ENCODE measurements around the gene ZNF526.

GRCh38 chr19:42249149-42249750 lies 29.1 kb downstream of the ZNF526 start:
- no peak for TF ChIP-seq SUZ12 (IDR thresholded peaks at IDR 0.05; ENCODE audit: extremely low read depth, insufficient read depth, insufficient read length)
- no peak for TF ChIP-seq YY1 (IDR thresholded peaks at IDR 0.05; ENCODE audit: insufficient read depth, insufficient read length)
- TF ChIP-seq ZNF274 (IDR thresholded peaks at IDR 0.05; ENCODE audit: low read depth, low read length), result no peak

All from NT2/D1 (cell line).